ENCODE data around the gene CCDC97. TPM values are rescaled to one million over a fixed set of nuclear protein-coding genes. Genes with fewer than 3 reads are reported as not detected.

The CCDC97 gene
- total and polyA plus RNA-seq, 7 donors, result 8.7 to 23.1 (median 11.3) TPM

GRCh38 chr19:41351339-41352245 lies 41.6 kb downstream of the CCDC97 start:
- Histone ChIP-seq H3K27me3 (no peaks in the 10 kb centered on the region), H3K4me1 (peaks cover 0 to 34% (median 24%) of the 10 kb centered on the region in 4 donors), H3K36me3 (peaks cover 0 to 17% (median 8%) of the 10 kb centered on the region in 4 donors), H3K9me3 (no peaks in the 10 kb centered on the region), H3K4me3 (peak overlapping the region; percentile 74 to 85 (median 77)), H3K27ac (peak overlapping the region; percentile 87 to 95 (median 94))
- intact Hi-C loops (cut with DNase I), result loop anchor here (2.0 to 5.0 kb wide), 4 partner anchors 27 to 89 kb away; partner anchors contain the start of genes BCKDHA, CCDC97, EXOSC5 and HNRNPUL1
- WGBS, 2 donors, result 0 to 1% methylated on average over 58 of the region's 58 CpGs
- TF ChIP-seq CTCF (IDR thresholded peaks at IDR 0.05) (no peak), POLR2A (IDR thresholded peaks at IDR 0.05) (no peak), EP300 (IDR thresholded peaks at IDR 0.05) (no peak), POLR2AphosphoS5 (IDR thresholded peaks at IDR 0.05) (peak in 2 of 4 donors; percentile 60 to 65)
- DNase-seq, result peak; percentile 82

GRCh38 chr19:41352279-41352608 lies 42.3 kb downstream of the CCDC97 start:
- H3K4me1 ChIP-seq, result peaks cover 0 to 34% (median 24%) of the 10 kb centered on the region in 4 donors

GRCh38 chr19:41352609-41353465 lies 42.9 kb downstream of the CCDC97 start:
- Histone ChIP-seq H3K4me3 (peak overlapping the region; percentile 74 to 85 (median 77)), H3K9me3 (no peaks in the 10 kb centered on the region), H3K27me3 (no peaks in the 10 kb centered on the region), H3K4me1 (peaks cover 0 to 34% (median 24%) of the 10 kb centered on the region in 4 donors), H3K36me3 (peaks cover 0 to 4% (median 2%) of the 10 kb centered on the region in 4 donors), H3K27ac (peak overlapping the region; percentile 87 to 95 (median 94))
- peak; percentile 83 for DNase-seq
- 1% methylated on average over 71 of the region's 71 CpGs for WGBS, 2 donors
- intact Hi-C loops (cut with DNase I), result loop anchor here (2.0 to 5.0 kb wide), 4 partner anchors 28 to 91 kb away; partner anchors contain the start of genes BCKDHA, CCDC97, EXOSC5 and HNRNPUL1
- TF ChIP-seq POLR2A (IDR thresholded peaks at IDR 0.05) (no peak), EP300 (IDR thresholded peaks at IDR 0.05) (no peak), CTCF (IDR thresholded peaks at IDR 0.05) (peak in 1 of 4 experiments; percentile 37), POLR2AphosphoS5 (IDR thresholded peaks at IDR 0.05) (peak in 1 of 4 donors; percentile 18)

More at GRCh38 chr19:41352279-41352608, 42.3 kb downstream of the CCDC97 start:
- intact Hi-C loops (cut with DNase I), result loop anchor here (2.0 to 5.0 kb wide), 4 partner anchors 27 to 90 kb away; partner anchors contain the start of genes BCKDHA, CCDC97, EXOSC5 and HNRNPUL1
- peaks cover 0 to 10% (median 5%) of the 10 kb centered on the region in 4 donors for H3K36me3 ChIP-seq
- H3K27ac ChIP-seq, result peak overlapping the region; percentile 87 to 95 (median 94)
- no peaks in the 10 kb centered on the region for H3K9me3 ChIP-seq
- H3K27me3 ChIP-seq, result no peaks in the 10 kb centered on the region
- DNase-seq, result no peak
- WGBS, 2 donors, result 0 to 2% methylated on average over 12 of the region's 12 CpGs
- peak overlapping the region; percentile 74 to 85 (median 77) for H3K4me3 ChIP-seq
- no peak for TF ChIP-seq EP300 (IDR thresholded peaks at IDR 0.05)
- no peak for TF ChIP-seq CTCF (IDR thresholded peaks at IDR 0.05)
- no peak for TF ChIP-seq POLR2A (IDR thresholded peaks at IDR 0.05)
- TF ChIP-seq POLR2AphosphoS5 (IDR thresholded peaks at IDR 0.05), result no peak

Data from sigmoid colon (tissue), 7 donors.